IPS DF 4.7 (cell line): ENCODE data around the gene PLCE1.

Experiments
- DNase-seq: peaks from one replicate; pipeline ENCODE4 v3.0.0-alpha.2; 2013; ENCODE audit warnings: low spot score; ENCODE audit errors: extremely low read depth

The PLCE1 gene

DNA sequence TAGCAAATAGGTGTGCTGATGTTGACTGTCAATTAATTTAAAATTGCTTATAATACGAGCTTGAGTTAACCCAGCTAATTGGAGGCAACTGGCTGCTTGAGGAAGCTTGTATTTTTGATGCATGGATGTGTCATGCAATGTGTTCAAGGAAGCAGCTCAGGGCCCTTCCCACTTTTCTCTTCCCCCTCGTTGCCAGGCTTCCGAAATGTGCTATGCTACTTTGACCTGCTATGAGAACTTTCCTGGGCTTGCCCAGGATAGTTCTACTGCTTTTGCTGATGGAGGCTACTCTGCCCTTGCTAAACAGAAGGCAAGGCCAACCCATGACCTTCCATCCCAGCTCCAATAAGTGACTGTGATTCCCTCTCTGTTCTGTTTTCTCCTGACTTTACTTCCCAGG is 24.4 kb downstream of the PLCE1 start:
- DNase-seq, result no peak

DNA sequence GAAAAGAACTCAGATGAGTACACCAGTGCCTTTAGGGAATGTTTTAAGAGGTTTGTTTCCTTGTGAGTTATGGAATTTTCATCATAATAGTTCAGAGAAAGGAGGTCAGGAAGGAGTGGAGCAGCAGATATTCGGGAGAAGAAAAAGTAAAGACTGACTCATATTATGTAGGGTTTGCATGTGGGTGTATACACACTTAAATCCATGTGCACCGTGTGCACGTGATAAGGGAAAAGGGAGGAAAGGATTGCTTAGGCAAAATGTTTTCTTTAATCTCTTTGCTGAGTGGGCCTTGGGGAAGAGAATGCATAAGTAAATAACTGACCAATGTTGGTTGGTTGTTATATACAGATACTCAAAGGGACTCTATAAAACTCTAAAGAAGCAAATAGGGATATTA is 30.2 kb downstream of the PLCE1 start:
- no peak for DNase-seq

DNA sequence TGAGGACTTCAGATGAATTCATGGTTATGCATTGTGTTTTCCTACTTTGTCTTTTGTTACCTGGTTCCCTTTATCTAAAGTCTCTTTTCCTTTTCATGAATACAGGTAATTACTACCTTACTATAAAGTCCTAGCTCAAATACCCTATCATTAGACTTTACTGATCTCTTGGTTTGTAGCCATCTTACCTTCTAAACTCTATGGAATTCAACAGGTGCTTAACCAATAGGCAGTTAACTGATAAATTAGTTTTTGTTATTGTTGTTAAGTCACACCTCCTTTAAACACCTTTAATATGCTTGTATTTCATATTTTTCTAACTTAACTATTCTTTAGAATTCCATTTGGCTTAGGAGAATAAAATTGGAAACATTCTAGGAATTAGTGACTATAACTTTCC is 30.7 kb downstream of the PLCE1 start:
- no peak for DNase-seq

DNA sequence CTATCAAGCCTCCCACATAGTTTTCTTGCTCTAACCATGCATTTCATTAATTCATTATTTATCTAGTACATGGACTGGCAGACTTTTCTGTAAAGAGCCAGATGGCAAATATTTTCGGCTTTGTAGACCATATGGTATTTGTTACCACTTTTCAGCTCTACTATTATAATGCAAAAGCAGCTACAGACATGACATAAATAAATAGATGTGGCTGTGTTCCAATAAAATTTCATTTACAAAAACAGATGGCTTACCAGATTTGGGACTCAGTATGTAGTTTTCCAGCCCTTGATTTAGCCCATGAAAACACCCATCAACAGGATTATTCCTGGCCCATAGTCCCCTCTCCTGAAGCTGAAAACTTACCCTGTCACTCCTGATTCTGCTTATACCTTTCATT is 32.1 kb downstream of the PLCE1 start:
- no peak for DNase-seq

DNA sequence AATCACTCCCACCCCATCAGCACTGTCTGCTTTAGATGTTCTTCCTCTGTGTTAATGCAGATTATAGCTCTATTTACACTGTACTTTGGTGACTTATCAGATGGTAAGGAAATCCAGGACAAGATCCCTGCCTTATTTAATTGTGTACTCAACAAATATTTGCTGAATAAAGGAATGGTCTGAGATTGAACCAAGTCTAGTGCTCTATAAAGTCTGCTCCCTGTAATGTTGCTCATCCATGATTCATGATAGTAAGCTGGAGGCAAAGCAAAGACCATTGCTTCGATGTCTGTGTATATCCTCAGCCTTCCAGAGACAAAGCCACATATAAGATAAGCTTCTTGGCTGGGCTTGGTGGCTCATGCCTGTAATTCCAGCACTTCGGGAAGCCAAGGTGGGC is 33.5 kb downstream of the PLCE1 start:
- no peak for DNase-seq

DNA sequence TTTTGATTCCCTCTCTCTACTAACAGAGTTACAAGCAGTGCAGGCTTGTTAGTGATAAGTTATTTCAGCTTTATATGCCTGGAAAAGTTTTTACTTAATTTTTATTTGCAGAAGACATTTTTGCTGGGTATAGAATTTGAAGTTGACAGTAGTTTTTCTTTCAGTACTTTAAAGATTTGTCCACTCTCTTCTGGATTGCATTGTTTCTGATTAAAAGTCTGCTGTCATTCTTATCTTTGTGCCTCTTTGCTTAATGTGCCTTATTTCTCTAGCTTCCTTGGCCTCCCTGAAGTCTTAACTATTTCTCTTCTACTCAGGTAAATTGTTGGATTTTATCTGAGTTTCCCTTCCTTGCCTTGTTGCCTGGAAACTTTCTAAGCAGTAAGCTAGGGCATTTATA is 36.2 kb downstream of the PLCE1 start:
- DNase-seq, result no peak

DNA sequence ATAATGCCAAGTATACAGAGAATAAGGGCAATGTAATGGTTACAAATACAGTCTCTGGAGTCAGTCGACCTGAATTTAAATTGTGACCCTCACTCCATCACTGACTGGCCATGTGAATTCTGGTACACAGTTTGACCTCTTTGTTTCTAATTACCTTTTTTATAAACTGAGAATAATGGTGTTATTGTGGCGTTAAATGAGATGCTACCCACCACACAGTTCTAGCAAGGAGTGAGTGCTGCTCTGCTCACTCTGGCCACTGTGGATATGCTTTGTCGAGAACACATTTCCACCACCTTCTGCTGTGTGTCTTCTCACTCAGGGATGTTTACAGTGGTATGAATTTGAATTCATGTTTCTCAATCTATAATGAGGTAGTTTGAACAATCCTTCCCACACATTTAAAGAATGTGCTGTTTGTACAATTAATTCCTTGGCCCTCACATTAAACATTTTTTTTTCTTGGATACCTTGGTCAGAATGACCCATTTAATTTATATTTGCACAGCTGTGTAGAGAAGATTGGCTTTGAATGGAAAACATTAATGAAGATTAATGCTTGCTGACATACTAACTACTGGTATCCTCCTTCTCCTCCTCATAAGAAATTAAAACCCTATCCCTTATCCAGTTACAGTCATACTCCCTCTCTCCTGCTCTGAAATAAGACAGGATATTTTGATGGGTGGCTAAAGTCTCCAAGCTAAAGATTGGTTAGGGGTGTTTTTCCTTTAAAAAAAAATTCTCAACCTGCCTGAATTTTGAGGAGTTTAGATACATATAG is 42.4 kb downstream of the PLCE1 start:
- DNase-seq, result no peak

DNA sequence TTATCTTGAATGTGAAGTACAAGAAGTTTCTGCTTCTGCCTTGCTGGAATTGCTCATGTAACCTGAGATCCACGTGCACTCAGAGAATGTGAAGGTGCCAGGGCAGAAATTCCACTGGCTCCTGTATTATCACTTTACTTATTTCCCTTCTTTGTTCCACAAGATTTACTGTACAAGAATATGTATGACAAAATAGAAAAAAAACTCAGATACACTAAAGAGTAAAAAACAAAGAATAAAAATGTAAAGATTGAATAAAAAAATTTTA is 43.0 kb downstream of the PLCE1 start:
- DNase-seq, result no peak

DNA sequence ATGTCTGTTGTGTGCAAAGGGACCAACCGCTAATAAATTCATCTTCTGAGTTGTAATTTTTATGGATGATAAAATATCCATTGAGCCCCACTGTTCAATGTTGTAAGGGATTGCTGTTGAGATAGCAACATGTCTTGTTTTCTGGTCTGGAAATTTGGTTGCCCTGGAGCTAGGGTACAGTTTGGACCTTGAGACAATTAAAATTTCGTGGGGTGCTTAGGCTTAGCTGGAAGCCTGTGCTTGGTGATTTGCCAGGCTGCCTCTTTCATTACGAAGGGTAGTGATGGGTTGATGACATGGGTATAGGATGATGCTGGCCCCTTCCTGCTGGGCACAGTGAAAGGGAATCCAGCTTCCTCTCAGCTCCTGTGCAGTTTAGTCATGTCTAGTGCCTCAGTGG is 43.6 kb downstream of the PLCE1 start:
- no peak for DNase-seq

DNA sequence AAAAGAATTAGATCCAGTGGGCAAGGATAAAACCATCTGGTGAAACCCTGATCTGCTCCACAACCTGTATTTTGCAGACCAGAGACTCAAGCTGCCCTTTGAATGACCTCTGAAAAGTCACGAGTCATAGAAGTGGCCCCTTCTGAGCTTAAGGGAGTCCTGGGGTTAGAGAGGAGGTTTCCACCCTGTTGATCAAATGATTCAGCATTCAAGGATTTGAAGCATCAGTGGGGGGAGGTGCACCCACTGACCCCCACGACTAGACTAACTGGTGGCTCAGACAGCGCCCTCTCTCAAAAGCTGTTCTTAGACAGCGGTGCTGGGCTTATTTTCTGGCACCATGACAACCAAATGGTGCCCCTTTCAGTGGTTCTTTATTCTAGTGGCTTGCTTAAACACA is 44.3 kb downstream of the PLCE1 start:
- no peak for DNase-seq

DNA sequence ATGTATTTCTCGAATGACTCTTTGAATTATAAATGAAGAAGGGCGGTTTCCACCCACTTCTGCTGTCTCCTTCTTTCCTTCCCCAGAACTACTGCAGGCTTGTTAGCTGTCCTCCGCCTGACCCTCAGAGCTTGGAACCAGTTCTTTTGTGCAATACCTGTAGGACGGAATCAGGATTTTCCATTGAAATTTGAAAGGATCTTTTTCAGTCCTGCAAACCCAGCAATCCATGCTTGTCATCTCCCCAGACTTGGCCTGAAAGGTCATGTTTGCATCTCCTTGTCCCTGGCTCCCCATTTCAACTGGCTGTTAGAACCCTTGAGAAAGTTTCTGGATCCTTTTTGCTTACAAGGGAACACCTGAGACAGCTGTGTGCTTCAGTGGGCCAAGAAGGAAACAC is 47.5 kb downstream of the PLCE1 start:
- DNase-seq, result no peak

DNA sequence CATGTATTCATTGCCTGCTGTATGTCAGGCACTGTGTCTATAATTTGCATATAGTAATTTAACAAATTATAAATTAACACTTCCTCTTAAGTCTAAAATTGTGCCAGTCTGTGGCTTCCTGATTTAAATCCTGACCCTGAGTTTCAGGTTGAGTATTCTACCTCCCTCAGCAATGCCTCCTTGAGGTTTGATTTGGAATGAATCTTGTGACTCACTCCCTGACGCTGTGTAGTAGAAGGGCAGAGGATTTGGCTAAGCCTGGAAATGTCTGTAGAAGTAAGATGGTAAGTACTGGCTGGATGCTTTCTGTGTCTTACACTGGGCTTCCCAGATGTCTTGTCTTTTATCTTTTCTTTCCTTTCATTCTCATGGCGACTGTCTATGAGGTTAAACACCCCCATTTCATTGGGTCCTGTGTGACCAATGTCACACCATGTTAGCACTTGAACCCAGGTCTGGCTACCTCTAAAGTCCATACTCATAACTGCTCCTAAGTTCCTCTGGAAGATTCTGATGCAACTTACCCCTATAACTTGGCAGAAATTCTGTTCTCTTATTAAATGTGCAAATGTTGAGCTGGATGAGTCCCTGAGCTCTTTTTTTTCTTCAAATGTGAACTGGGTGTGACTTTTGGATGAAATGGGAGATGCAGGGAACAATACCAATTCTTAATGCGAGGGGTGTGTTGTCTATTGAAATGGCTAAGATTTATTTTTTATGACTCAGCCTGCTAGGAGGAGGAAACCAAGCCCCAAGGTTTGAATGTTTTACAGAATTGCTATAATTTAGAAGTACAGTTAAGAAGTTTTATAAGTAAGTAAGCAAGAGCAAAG is 48.5 kb downstream of the PLCE1 start:
- DNase-seq, result no peak

DNA sequence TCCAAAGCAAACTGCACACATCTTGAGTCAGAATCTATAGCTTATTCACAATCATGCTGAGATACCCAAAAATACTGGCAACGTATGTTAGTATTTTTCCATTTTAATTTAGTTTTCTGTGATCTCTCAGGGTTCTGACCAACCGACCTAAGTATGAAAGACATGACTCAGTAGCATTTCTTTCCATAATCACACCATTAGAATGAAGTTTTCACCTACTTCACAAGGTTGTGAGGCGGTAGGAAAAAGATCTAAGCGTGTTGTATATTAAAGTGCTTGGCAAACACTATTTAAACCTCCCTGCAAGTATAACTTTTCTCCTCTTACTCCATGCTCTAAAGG is 49.1 kb downstream of the PLCE1 start:
- DNase-seq, result no peak
